ENCODE results near the gene FHL1. TPM values are rescaled to one million over a fixed set of nuclear protein-coding genes. Genes with fewer than 3 reads are reported as not detected.
"Not testable (repeated sequence)": the region's sequence is repeated elsewhere in the genome, so short reads cannot be mapped to it uniquely, and the experiment has no call there.

Gene FHL1
- polyA plus RNA-seq, 4 donors, result 64.7 to 71.0 (median 65.3) TPM

- no peak for DNase-seq (ENCODE audit: low read depth in 4 of 4, low spot score in 3 of 4)
Measured at GRCh38 chrX:136146614-136147314, 569 bp upstream of the FHL1 start.

GRCh38 chrX:136147976-136148375 is 643 bp downstream of the FHL1 start:
- DNase-seq (ENCODE audit: low read depth in 4 of 4, low spot score in 3 of 4), result no peak

GRCh38 chrX:136148391-136148790 is 1.1 kb downstream of the FHL1 start:
- DNase-seq (ENCODE audit: low read depth in 4 of 4, low spot score in 3 of 4), result no peak

GRCh38 chrX:136154998-136155397 is 7.7 kb downstream of the FHL1 start:
- no peak for DNase-seq (ENCODE audit: low read depth in 4 of 4, low spot score in 3 of 4)

GRCh38 chrX:136156560-136157117 is 9.3 kb downstream of the FHL1 start:
- DNase-seq (ENCODE audit: low read depth in 4 of 4, low spot score in 3 of 4), result no peak

GRCh38 chrX:136157187-136157586 is 9.9 kb downstream of the FHL1 start:
- no peak for DNase-seq (ENCODE audit: low read depth in 4 of 4, low spot score in 3 of 4)

GRCh38 chrX:136158685-136159084 is 11.4 kb downstream of the FHL1 start:
- DNase-seq (ENCODE audit: low read depth in 4 of 4, low spot score in 3 of 4), result no peak

GRCh38 chrX:136159611-136160025 is 12.3 kb downstream of the FHL1 start:
- no peak for DNase-seq (ENCODE audit: low read depth in 4 of 4, low spot score in 3 of 4)

- no peak for DNase-seq (ENCODE audit: low read depth in 4 of 4, low spot score in 3 of 4)
Measured at GRCh38 chrX:136162827-136163570, 15.7 kb downstream of the FHL1 start.

- DNase-seq (ENCODE audit: low read depth in 4 of 4, low spot score in 3 of 4), result no peak
Measured at GRCh38 chrX:136163689-136164088, 16.4 kb downstream of the FHL1 start.

GRCh38 chrX:136165406-136165805 is 18.1 kb downstream of the FHL1 start:
- no peak for DNase-seq (ENCODE audit: low read depth in 4 of 4, low spot score in 3 of 4)

- no peak for DNase-seq (ENCODE audit: low read depth in 4 of 4, low spot score in 3 of 4)
Measured at GRCh38 chrX:136166221-136166855, 19.0 kb downstream of the FHL1 start.

GRCh38 chrX:136167989-136168388 is 20.7 kb downstream of the FHL1 start:
- not testable (repeated sequence) for DNase-seq (ENCODE audit: low read depth in 4 of 4, low spot score in 3 of 4)

GRCh38 chrX:136168929-136169735 is 21.8 kb downstream of the FHL1 start:
- no peak for DNase-seq (ENCODE audit: low read depth in 4 of 4, low spot score in 3 of 4)

GRCh38 chrX:136170139-136170800 is 22.9 kb downstream of the FHL1 start:
- no peak for DNase-seq (ENCODE audit: low read depth in 4 of 4, low spot score in 3 of 4)

- no peak for DNase-seq (ENCODE audit: low read depth in 4 of 4, low spot score in 3 of 4)
Measured at GRCh38 chrX:136171420-136171819, 24.1 kb downstream of the FHL1 start.

GRCh38 chrX:136176399-136176825 is 29.1 kb downstream of the FHL1 start:
- DNase-seq (ENCODE audit: low read depth in 4 of 4, low spot score in 3 of 4), result no peak

- DNase-seq (ENCODE audit: low read depth in 4 of 4, low spot score in 3 of 4), result no peak
Measured at GRCh38 chrX:136179133-136179532, 31.8 kb downstream of the FHL1 start.

- no peak for DNase-seq (ENCODE audit: low read depth in 4 of 4, low spot score in 3 of 4)
Measured at GRCh38 chrX:136182414-136182813, 35.1 kb downstream of the FHL1 start.

GRCh38 chrX:136183172-136183571 is 35.8 kb downstream of the FHL1 start:
- no peak for DNase-seq (ENCODE audit: low read depth in 4 of 4, low spot score in 3 of 4)
